ENCODE measurements around the gene DIPK1B. TPM values are rescaled to one million over a fixed set of nuclear protein-coding genes. Genes with fewer than 3 reads are reported as not detected.

Gene DIPK1B
- total RNA-seq, 1 donor from 2014 or later = 177 TPM

DNA sequence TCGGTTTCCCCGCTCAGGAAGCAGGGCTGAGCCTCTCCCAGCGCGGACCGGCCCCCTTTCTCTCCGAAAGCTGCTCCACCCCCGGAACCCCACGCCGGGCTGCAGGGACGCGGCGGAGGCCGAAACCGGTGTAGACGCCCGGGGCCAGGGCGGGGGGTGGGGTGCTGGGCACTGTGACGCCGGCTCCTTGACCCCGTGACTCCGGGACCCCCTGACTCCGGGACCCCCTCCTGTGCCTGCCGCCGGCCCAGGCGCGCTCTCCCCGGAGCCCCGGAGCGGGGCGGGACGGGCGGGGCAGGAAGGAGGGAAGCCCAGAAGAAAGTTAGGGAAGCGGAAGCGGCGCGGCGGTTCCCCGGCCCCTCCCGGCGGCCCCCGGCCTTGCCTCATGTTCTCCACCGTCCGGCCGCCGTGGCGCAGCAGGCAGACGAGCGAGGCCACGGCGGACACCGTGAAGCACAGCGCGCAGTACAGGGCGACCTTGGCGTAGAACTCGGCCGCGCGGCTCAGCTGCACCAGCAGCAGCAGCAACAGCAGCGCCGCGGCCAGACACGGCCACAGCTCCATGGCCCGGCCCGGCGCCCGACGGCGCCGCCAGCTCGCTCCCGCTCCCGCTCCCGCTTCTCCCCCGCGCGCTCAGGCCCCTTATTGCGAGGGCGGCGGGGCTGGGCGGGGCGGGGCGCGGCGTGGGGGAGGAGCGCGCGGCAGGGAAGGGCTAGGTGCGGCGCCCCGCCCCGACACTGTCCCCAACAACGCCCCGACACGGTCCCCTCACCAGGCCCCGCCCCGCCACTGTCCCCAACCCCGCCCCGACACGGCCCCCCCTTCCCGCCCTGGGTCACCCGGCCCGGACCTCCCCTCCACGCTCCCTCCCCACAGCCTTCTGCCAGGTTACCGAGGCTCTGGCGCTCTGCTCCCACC is 25.3 kb upstream of the DIPK1B start, which contains the start of gene AGPAT2:
TSS of gene AGPAT2 (minus strand) at position 664 of the 918 bp plus-strand sequence. CDS start at position 564, 100 bp downstream.
- no peak for DNase-seq (ENCODE audit: low read depth, low spot score)

GRCh38 chr9:136687721-136688223 is 24.6 kb upstream of the DIPK1B start:
- DNase-seq (ENCODE audit: low read depth, low spot score) = no peak

- no peak for DNase-seq (ENCODE audit: low read depth, low spot score)
Observed at GRCh38 chr9:136688274-136689107, 23.9 kb upstream of the DIPK1B start.

DNA sequence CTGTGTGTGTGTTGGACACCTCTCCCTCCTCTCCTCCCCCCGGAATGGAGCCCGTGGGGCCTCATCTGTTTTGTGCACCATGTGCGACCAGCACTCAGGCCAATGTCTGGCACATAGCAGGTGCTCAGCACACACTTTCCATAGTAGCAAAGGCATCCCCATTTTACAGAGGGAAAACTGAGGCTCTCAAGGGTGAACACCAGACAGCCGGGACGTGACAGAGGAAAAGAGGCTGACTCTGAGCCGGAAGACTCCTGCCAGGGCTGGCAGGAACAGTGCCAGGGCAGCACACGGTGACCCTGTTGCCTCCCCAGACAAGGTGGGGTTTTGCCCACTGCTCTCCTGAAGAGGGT is 23.3 kb upstream of the DIPK1B start:
- DNase-seq (ENCODE audit: low read depth, low spot score) = no peak

- DNase-seq (ENCODE audit: low read depth, low spot score) = no peak
Observed at GRCh38 chr9:136690104-136690805, 22.1 kb upstream of the DIPK1B start.

- DNase-seq (ENCODE audit: low read depth, low spot score) = no peak
Observed at GRCh38 chr9:136690806-136691261, 21.5 kb upstream of the DIPK1B start.

GRCh38 chr9:136691316-136692184 is 20.8 kb upstream of the DIPK1B start:
- no peak for DNase-seq (ENCODE audit: low read depth, low spot score)

- DNase-seq (ENCODE audit: low read depth, low spot score) = no peak
Observed at GRCh38 chr9:136692185-136693134, 19.9 kb upstream of the DIPK1B start.

GRCh38 chr9:136693135-136693489 is 19.3 kb upstream of the DIPK1B start:
- DNase-seq (ENCODE audit: low read depth, low spot score) = no peak

DNA sequence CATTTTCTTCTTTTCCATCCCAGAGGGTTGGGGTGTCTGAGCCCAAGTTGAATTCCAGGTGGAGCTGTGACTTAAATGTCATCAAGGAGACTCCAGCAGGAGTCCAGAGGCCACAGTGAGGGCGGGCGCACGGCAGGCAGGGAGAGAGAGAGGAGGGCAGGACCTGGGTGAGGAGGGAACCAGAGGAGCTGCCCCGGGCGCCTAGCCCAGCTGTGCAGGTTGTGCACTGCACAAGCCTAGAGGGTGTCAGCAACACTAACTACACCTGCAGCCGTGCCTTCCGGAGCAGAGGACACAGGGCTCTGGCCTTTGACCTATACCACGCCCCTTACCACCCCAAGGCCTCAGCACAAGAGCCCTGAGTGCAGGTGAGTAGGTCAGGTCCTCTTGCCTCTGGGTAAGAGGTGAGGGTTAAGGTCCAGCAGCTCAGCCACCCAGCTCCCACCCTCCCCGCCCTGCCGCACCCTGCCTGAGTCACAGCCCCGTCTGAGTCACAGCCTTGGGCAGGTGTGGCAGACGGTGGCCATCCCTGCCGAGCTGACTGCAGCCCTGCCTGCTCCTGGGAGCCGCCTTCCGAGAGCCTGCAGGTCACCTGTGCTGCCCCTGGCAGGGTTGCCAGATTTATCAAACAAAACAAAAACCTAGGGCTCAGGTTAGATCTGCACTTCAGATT is 18.7 kb upstream of the DIPK1B start:
- DNase-seq (ENCODE audit: low read depth, low spot score) = no peak

DNA sequence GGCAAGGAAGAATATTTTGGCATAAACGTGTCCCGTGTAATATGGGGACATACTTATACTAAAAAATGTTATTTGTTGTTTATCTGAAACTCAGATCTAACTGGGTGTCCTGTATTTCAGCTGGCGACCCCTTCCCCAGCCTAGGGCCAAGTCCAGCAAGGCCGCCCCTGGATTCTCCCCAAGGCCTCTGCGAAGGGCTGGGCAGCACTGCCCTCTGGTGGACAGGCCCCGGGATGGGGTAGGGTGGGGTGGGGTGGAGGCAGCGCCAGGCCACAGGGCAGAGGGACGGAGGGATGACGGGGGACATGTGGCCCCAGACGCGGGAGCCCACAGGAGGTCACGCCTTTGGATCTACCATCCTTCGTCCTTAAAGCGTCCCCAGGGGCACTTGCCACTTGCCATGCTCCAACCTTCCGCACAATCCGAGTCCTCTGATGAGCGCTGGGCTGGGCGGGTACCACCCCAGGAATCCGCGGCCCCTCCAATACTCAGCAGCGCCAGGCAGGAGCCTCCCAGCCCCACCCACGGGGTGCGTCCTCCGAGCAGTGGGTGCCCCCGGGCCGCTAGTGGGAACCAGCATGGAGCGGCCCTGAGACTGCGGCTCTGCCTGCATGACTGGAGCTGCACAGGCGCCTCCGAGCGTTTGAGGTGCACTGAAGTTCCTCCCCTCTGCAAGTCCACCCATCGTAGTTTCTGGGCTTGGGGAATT is 18.1 kb upstream of the DIPK1B start:
- DNase-seq (ENCODE audit: low read depth, low spot score) = no peak

- DNase-seq (ENCODE audit: low read depth, low spot score) = no peak
Observed at GRCh38 chr9:136694872-136695247, 17.5 kb upstream of the DIPK1B start.

GRCh38 chr9:136695435-136695895 is 16.9 kb upstream of the DIPK1B start:
- DNase-seq (ENCODE audit: low read depth, low spot score) = no peak

- DNase-seq (ENCODE audit: low read depth, low spot score) = no peak
Observed at GRCh38 chr9:136695955-136696354, 16.4 kb upstream of the DIPK1B start.

GRCh38 chr9:136696502-136696901 is 15.9 kb upstream of the DIPK1B start:
- no peak for DNase-seq (ENCODE audit: low read depth, low spot score)

- DNase-seq (ENCODE audit: low read depth, low spot score) = no peak
Observed at GRCh38 chr9:136697146-136697820, 15.1 kb upstream of the DIPK1B start.

DNA sequence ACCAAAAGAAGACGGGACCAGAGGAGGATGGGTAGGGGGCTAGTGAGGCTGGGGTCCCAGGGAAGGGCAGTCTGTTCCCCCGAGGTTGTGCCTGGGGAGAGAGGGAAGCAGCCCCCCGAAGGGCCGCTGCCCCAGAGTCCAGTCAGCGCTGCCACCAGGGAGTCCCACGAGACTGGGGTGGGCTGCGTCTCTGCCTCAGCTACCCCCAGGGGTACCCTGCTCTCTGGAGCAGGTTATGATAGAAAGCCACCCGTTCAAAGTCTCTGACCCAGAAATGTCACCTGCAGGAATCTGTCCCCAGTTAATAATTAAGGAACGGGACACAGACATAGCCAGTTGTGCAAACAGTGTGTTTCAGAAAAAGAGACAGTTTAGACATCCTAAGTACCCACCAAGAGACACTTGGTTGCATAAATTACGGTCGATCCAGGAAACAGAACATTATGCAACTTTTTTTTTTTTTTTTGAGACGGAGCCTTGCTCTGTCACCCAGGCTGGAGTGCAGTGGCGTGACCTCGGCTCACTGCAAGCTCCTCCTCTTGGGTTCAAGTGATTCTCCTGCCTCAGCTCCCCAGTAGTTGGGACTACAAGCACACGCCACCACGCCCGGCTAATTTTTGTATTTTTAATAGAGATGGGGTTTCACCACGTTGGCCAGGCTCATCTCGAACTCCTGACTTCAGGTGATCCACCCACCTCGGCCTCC is 14.4 kb upstream of the DIPK1B start:
- no peak for DNase-seq (ENCODE audit: low read depth, low spot score)

All from pulmonary artery endothelial cell (primary cell).